SH-SY5Y (cell line): ENCODE results near the gene MYLK4.

ENCODE experiments used
- GATA2 ChIP-seq: IDR thresholded peaks from 2 replicates; pipeline ENCODE4 v1.6.1; 2011; ENCODE audit warnings: mild to moderate bottlenecking, low read depth, low read length
- GATA3 ChIP-seq: IDR thresholded peaks from 2 replicates; pipeline ENCODE4 v1.6.1; 2011; ENCODE audit warnings: low read depth, mild to moderate bottlenecking, low read length, moderate library complexity

DNA sequence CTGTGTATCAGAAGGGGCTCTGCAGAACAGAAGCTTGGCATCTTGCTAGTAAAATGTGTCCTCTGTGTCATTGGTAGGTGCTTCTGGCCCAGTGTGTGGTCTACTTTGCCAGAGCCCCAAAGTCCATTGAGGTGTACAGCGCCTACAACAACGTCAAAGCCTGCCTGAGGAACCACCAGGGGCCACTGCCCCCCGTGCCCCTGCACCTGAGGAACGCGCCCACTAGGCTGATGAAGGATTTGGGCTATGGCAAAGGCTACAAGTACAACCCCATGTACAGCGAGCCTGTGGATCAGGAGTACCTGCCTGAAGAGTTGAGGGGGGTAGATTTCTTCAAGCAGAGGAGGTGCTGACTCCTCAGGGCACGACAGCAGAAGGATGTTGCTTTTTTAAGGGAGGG is 34.2 kb upstream of the MYLK4 start:
- TF ChIP-seq GATA2 (no peak), GATA3 (no peak)
